Stimulated activated CD8-positive, alpha-beta memory T cell treated with anti-CD3 and anti-CD28 coated beads, Interleukin-4, amount 100 ng/mL, for 4 hours (primary cell): Measurements from ENCODE around the gene C5orf22.
"Not testable (repeated sequence)": the region's sequence is repeated elsewhere in the genome, so short reads cannot be mapped to it uniquely, and the experiment has no call there.

ENCODE experiments used
- DNase-seq, 2 donors: peaks; one replicate each; pipeline ENCODE4 v3.0.0-alpha.2; 2020; ENCODE audit warnings: low read depth in 2 of 2, low spot score in 1 of 2

Gene C5orf22

GRCh38 chr5:31553863-31554262 is 21.8 kb downstream of the C5orf22 start:
- DNase-seq, result no peak

GRCh38 chr5:31554552-31554951 is 22.5 kb downstream of the C5orf22 start:
- DNase-seq, result no peak

- no peak for DNase-seq
These were observed 24.4 kb downstream of the C5orf22 start for GRCh38 chr5:31556461-31556860.

GRCh38 chr5:31559942-31560341 is 27.8 kb downstream of the C5orf22 start:
- no peak for DNase-seq

GRCh38 chr5:31561946-31562345 is 29.8 kb downstream of the C5orf22 start:
- no peak for DNase-seq

- no peak for DNase-seq
These were observed 31.1 kb downstream of the C5orf22 start for GRCh38 chr5:31563216-31563615.

- DNase-seq, result not testable (repeated sequence)
These were observed 34.3 kb downstream of the C5orf22 start for GRCh38 chr5:31566362-31566761.

GRCh38 chr5:31568302-31568835 is 36.3 kb downstream of the C5orf22 start:
- DNase-seq, result no peak

- DNase-seq, result no peak
These were observed 37.0 kb downstream of the C5orf22 start for GRCh38 chr5:31569068-31569467.

GRCh38 chr5:31573494-31574142 is 41.5 kb downstream of the C5orf22 start:
- DNase-seq, result no peak

GRCh38 chr5:31574772-31575171 is 42.7 kb downstream of the C5orf22 start:
- no peak for DNase-seq

GRCh38 chr5:31577438-31577837 is 45.3 kb downstream of the C5orf22 start:
- no peak for DNase-seq

- DNase-seq, result no peak
These were observed 47.5 kb downstream of the C5orf22 start for GRCh38 chr5:31579558-31579957.

- no peak for DNase-seq
These were observed 49.5 kb downstream of the C5orf22 start for GRCh38 chr5:31581498-31582099.

GRCh38 chr5:31583129-31583528 is 51.0 kb downstream of the C5orf22 start:
- no peak for DNase-seq

- no peak for DNase-seq
These were observed 53.2 kb downstream of the C5orf22 start for GRCh38 chr5:31585166-31585894.

GRCh38 chr5:31585895-31586270 is 53.8 kb downstream of the C5orf22 start:
- no peak for DNase-seq

GRCh38 chr5:31587546-31587945 is 55.4 kb downstream of the C5orf22 start:
- DNase-seq, result no peak

GRCh38 chr5:31593665-31594064 is 61.6 kb downstream of the C5orf22 start:
- no peak for DNase-seq

- no peak for DNase-seq
These were observed 64.3 kb downstream of the C5orf22 start for GRCh38 chr5:31596354-31596753.

GRCh38 chr5:31598640-31599611 is 66.8 kb downstream of the C5orf22 start:
- DNase-seq, result no peak
